NCI-H1092 (cell line): ENCODE measurements around the gene ZNF331.

Experiments
- DNase-seq: peaks from one replicate; lab custom pipeline; 2025; lab: John Stamatoyannopoulos, UW

Gene ZNF331

DNA sequence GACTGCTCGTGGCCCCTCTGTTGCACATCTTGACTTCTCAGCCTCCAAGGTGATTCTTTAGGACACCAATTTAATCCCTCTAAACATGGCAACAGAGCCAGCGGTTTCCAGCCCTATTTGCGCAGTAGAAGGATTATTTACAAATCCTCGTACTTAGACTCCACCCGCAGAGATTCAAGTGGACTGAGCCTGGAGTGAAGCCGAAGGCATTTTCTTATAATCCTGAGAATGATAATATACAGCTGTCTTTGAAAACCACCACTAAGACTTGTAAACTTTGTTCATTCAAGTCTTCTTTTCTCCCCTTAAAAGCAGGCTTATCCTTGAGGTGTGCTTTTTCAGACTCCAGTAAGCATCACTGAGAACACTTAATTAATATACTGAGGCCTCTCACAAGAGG lies 89.0 kb downstream of the ZNF331 start:
- no peak for DNase-seq
